ENCODE measurements around the gene IGFBP1.

Gene IGFBP1

DNA sequence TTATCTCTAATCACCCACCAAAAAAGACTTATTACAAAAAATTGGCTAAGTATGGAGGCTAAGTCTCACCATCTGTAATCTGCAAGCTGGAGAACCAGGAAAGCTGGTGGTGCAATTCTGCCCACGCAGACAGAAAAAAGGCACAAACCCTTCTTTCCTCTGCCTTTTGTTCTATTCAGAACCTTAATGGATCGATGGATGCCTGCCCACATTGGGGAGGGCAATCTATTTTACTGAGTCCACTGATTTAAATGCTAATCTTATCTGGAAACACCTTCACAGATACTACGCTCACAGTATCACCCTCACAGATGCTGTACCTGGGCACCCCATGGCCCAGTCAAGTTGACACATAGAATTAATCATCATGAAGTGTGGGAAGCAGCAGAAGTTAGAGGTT lies 22.6 kb downstream of the IGFBP1 start:
- DNase-seq: no peak

DNA sequence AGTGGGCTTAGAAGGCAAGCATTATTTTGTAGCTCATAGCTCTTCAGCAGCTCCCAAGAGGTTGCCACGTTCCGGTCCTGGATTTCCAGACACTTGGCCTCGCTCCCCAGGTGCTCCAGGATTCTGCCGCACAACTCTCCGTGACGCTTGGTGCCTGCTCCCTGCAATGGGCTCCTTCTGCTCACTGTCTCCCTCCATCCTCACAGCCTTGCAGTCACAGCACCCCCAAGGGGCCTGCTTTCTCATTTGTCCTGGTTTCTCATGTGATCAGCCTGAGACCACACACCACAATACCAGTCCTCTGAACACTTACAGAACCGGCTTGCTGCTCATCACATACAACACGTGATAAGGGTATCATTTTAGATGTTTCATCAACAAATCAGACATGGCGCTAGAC lies 23.0 kb downstream of the IGFBP1 start:
- no peak for DNase-seq

DNA sequence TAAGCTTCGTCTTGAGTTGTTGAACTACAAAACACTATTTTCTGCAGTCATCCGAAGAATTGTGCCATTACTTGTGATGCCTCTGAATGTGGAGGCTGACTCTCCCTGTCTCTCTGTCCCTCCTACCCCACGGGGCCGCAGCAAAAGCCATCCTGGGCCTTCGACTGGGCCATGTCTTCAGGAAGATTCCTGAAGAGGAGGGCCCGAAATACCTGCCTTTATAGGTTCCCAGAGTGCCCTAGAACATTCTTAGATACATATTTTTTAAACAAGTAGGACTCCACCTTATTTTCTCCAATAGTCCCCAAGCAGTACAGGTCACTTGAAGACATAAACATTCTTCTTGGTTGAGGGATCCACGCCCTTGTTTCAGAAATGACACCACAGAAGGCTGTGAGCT lies 24.7 kb downstream of the IGFBP1 start:
- DNase-seq: no peak

DNA sequence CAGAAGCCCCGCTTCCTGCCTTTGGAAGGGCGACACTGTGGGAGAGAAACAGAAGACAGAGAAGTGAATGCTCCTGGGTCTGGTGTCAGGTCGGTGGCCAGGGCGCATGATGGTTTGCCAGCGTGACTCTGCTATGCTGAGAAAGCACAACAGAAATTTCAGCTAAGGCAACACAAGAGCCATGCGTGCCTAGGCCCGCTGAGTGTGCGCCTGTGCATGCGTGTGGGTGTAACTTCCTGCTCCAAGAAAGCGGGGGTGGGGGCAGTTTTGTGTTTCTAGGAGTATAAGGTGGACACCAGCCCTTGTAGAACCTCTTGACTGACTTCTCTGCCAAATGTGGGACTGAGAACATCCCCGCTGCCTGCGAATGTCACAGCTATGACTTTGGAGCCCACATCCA lies 26.6 kb downstream of the IGFBP1 start:
- DNase-seq: no peak

DNA sequence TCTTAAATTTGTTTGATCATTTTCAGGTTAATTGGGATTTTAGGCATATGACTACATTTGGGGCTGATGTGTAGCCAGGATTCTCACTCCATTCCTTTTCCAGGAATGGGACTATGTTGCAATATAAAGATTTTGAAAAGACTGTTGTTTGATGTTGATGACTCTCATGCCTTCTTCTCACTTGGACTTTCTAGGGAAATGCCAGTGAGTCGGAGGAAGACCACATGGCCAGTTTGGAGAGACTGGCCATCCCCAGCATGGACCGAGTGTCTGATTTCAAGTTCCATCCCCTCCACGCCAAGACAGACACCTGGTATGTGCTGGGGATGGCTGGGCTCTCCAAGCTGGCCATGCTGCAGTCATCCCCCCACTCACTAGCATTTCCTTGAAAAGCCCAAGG lies 27.3 kb downstream of the IGFBP1 start:
- DNase-seq: no peak

DNA sequence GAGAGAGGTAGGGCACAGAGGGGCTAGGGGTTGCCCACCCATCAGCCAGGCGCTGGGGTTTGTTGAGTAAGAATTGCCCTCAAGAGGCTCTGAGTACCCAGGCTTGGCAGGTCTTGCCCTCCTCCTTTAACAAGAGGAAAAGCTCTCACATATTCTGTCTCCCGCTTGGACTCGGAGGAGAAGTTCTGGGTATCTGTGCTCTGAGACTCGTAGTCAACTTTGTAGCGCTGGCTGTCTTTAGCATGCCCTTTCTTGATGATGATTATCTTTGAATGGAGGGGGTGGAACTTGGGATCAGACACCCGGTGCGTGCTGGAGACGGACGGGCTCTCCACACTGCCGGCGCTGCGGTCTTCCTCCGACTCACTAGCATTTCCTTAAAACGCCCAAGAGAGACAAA lies 28.8 kb downstream of the IGFBP1 start:
- no peak for DNase-seq

DNA sequence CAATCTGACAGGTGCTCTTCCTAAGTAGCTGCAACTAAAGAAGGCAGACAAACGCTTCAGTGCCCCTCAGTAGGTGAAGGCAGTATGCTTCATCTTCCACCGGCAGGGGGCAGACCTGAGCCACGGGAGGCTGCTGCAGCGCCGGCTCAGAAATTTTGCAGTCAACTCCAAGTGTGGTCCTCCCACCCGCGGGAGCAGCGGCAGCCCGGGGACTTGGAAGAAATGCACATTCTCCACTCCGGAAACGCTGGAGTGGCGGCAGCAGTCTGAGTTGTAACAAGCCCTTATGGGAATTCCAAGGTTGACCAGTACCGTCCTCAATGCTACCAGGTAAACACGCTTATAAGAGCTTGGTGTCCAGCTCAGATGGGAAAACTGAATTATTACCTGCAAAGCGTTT lies 29.4 kb downstream of the IGFBP1 start:
- DNase-seq: peak; percentile 9

DNA sequence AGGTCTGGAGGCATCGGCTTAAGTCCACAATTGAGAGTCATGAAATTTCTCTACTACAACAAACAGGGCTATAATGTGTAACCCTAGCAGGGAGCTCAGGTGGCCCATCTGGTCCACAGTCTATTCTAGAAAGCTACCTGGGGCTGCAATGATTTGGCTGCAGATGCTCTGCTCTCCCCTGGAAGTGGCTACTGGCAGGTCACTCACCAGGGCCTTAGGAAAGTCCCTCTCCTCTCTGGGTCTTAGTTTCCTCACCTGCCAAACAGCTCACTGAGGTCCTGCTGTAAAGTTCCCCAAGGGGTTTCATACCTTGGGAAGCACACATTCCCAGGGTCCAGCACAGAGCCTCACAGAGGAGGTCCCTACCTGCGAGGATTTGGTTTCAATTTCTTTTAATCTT lies 30.3 kb downstream of the IGFBP1 start:
- DNase-seq: no peak

DNA sequence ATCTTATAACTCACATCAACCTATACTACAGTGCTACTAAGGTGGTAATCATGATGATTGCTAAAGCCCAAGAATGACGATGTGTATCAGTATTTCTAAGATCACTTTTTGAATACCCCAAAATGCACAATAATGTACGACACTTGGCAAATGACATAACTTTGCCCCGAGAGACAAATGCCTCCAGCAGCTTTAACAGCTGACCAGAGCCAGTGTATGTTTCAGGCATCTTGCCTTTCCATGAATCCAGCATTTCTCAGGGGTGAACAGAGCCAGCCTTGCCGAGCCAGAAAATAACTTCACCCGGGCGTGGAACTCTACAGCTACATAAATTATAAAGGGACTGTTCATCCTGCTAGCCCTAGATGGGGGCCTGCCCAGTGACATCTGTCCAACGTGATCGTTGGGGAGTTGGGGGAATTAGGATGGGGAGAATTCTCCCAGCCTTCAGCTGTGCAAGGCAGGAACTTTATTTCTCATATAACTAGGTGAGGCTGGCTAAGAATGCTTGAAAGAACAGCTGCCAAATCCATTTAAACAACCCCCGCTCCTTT lies 31.0 kb downstream of the IGFBP1 start:
- no peak for DNase-seq

DNA sequence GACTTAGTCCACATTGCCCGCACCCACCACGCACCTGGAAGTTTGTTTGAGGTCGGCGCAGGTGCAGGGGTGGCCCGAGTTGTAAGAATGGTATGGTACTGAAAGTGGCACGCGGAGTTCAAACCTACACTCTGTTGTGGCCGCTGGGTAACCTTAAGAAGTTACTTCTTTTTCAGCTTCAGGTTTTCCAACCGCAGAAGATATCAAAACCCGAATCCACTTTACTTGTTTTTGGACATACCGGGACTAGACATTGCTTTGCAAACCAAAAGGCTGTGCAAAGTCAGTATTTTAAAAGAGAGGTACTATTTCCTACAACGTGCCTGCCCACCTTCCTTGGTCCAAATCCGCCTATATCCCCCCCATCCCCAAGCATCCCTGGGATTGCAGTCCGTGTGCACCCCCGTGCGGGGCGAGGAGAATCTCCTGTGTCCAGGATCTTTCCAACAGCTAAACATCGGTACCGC lies 31.7 kb downstream of the IGFBP1 start:
- no peak for DNase-seq

DNA sequence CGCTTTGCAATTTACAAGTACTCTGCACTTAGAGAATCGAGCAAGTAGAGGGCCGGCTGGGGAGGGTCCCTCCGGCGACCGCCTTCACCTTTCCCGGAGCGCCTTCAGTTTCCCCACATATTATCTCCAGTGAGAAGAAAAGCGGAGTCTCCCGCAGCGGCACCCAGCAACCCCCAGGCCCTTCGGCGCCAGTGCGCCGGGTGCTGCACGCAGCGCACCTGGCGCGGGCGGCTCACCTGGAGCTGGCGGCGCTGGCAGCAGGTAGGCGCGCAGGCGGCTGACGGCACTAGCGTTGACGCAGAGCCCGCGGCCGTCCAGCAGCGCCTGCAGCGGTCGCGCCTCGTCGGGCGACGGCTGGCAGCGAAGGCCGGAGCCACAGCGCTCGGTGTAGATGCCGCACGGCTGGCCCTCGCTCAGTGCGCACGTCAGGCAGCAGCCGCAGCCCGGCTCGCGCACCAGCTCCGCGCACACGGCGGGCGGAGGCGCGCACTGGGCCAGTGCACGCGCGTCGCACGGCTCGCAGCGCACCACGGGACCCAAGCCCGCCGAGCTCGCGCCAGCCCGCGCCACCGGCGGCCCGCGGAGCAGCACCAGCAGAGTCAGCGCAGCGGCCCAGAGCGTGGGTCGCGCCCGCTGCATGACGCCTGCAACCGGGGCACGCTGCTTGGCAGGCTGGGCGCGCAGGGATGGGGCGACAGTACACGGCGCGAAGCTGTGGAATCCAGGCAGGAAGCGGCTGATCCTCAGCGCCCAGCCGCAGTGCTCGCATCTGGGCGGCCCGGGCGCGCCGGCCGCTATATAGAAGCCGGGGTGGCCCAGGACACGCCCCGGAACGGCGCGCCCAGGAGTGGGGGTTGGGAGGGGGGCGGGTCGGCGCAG lies 32.5 kb downstream of the IGFBP1 start, which contains the start of gene IGFBP3:
Gene IGFBP3 (minus strand): TSS at position 771 of the 879 bp plus-strand sequence. CDS start 132 bp downstream, at position 639.
- no peak for DNase-seq

DNA sequence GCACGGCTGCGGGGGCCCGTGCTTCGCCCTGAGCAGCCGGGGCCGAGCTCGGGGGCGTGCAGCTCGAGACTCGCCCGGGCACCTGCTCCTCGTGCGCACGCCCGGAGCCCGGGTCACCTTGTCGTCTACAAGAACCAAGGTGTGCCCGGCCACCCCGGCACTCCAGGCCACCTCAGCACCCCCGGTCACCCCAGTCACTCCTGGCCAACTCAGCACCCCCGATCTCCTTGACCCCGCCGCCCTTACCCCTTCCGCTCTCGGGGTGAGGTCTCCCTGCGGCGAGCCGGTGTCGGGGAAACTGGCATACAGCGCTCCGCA lies 33.1 kb downstream of the IGFBP1 start:
- DNase-seq: no peak

DNA sequence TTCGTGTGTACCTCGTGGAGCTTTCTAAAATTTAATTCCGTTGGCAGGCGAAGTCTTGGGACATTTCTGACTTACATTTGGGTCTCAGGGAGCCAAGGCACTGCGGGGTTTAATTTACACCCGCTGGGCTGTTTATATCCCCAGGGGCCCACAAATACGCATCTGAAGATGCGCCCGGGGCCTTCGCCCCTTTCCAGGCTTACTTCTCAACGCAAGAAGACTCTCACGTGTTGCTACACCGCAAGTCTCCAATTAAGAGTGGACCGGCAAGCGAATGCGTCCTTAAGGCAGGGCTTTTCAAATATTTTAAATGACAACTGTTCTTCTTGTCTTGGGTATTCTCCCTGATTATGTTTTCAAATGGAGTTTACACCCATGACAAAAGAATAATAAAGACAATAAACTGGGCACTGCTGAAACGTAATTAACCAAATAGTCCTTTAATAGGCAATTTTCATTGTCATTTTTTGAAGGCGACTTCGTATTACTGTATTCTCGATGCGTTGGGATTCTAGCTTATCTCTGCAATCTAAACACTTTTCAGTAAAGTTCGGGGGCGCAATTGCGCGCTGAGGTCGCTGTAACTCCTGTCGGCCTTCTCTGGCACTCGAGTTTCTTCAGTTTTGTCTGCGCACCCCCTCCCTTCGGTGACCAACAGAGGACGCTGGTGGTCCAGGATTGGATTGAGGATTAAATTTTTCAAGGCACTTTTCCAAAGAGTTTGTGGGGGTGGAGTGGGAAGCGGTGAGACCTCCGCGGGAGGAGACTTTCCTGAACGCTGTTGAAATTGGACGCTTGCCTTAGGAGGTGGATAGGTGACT lies 33.6 kb downstream of the IGFBP1 start:
- DNase-seq: no peak

DNA sequence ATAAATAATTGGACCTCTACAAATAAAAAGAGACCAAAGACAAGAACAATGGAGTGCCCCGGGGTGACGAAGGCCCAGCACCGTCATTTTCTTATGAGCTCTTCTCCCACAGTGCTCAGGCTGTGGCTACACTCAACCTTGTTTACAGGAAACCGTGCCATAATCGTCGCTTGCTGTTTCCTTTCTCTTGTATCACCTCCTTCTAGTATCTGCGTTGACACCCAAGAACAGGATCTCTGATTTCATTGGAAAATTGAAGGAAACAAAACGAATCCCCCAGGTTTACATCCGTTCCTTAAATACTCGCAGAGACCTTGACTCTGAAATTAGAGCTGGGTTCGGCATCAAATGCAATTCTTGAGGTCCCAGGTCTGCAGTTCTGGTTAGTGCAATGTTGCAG lies 34.5 kb downstream of the IGFBP1 start:
- no peak for DNase-seq

DNA sequence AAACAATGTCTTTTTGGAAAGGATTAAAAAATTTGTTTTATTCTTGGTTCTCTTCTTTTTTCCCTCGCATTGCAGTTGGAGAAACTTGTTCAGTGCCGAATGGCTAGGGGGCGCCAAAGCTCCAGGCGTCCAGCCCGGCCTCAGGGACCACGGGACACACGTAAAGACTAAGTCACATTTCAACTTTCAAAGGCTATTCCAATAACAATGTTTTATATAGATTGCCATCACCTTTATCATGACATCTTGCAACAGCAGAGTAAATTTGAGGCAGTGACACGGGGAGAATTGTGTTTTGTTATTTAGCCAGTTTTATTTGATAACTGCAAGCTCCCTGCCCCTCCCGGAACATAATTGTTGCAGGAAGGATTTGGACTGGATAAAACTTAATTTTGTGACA lies 35.0 kb downstream of the IGFBP1 start:
- DNase-seq: peak; percentile 17

DNA sequence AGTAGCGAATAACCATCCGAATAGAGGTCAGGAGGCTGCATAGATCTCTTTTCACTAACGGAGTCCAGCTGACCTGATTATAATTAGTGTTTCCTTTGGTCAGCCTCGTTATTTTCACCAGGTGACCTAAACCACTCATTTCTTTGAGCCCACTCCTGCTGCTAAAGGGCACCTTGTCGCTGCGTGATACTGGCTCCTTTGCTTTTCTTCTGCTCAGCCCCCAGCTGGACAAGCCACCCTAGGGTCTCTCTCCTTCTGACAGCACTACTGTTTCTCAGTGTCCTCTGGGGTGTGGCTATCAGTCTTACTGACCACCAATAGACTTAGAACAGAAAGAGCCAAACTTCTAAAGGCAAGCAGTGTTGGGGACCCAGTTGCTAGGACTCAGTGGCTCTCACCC lies 35.5 kb downstream of the IGFBP1 start:
- no peak for DNase-seq

DNA sequence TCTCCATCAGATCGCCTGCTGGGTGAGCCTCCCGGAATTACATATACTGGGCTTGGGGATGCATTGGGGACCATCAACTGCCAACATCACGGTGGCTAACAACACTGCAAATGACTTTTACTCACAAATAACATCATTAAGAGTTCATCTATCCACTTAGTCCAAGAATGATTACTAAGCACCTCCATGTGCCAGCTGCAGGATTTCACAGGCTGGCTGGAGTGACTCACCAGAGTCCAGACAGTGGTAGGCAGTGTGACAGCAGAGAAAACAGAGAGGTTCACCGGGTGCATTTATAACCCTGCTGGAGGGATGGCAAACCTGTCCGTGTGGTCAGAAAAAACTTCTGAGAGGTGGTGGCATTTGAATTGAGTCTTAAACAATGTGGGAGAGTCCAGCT lies 36.0 kb downstream of the IGFBP1 start:
- no peak for DNase-seq

DNA sequence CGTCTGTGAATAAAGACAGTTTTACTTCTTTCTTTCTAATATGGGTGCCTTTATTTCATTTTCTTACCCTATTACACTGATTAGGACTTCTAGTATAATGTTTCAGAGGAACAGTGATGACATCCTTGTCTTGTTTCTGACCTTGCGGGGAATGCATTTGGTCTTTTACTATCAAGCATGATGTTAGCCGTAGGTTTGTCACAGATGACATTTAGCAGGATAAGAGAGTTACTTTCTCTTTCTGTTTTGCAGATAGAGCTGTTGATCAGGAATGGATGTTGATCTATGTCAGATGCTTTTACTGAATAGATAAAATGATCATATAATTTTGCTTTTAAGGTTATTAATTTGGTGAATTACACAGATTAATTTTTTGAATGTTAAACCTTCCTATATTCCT lies 39.4 kb downstream of the IGFBP1 start:
- DNase-seq: no peak

DNA sequence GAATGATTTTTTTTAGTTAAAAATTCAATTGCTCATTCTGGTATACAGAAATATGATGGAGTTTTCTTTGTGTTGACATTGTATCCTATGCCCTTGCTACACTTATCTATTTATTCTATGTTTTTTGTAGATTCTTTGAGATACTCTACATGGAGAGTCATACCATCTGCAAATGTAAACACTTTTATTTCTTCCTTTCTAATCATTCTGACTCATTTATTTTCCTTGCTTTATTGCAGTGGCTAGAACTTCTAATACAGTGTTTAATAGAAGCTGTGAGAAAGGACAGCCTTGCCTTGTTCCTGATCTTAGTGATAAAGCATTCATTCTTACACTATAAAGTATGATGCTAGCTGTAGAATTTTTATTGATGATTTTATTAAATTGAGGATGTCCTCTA lies 42.7 kb downstream of the IGFBP1 start:
- no peak for DNase-seq

DNA sequence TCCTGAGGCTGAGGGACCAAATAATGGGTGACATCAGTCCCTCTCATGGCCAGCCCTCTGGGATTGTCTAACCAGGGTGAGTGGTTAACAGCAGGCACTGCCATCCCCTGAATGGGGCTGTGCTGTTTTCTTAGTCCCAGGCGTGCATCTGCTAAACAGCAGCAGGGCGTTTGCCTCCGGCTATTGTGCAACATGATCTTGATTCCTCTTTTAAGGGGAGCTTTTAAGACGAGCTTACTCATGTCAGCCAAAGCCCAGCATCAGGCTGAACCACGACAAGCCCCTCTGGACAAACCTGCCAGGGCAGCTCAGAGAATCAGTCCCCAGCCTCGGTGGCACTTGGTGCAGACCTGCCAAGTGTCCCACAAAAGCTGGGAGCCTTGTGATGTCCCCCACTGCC lies 49.0 kb downstream of the IGFBP1 start:
- no peak for DNase-seq

DNA sequence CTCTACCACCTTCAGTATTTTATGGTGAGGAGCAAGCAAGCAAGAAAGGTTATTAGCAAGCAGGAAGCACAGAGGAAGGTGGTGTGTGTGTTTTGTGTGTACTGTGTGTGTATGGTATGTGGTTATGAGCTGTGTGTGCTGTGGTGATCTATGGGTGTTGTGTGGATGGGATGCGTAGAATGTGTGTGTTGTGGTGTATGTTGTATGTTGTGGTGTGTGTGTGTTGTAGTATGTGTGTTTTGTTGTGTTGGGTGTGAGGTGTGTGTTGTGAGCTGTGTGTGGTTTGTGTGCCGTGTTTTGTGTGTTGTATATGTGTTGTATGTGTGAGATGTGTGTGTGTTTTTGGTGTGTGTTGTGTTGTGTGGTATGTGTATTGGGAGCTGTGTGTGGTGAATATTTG lies 49.6 kb downstream of the IGFBP1 start:
- DNase-seq: no peak

DNA sequence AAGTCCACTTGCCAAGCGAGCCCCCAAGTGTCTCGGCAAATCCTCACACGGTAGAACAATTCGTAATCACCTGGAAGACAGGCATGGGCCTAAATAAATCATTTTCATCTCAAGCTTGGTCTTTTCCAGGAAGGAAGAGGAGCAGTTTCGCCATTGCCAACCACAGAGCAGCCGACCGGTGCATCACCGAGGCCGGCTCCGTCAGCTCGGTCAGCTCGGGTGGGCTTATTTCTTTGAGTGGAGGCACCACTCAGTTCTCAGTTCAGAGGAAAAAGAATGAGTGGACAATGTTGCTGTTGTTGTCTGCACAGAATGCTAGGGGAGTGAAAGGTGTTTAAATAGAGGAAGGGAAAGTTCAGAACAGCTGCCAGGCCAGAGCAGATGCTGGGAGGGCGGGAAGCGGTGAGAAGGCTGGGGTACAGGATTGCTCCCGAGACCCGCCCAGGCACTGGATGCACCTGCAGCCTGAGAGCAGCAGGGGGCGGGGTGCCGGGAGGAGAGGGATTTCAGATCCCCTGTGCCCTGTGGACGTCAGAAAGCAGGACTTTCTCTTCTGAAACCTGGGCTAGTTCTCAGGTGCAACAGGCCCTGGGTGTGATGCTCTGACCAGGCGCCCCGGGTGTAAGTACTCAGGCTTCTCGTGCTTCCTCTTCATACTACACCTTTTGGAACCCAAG lies 50.5 kb downstream of the IGFBP1 start:
- DNase-seq: no peak

DNA sequence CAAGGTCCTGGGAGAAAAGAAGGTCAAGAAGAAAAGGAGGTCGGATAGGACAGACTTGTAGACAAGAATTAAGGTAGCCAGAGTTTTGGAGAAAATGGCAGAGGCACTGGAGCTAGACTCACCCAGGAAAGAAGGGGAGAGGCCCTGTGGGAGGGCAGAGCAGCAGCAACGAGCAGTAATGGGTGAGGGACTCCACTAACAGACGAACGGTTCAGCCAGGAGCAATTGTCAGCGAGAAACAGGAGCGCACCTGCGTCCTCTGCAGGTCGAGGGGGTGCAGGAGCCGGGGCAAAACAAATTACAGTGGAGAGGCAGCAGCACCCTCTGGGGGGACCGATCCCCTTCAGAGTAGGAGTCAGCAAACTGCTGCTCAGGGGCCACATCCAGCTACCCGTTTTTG lies 51.3 kb downstream of the IGFBP1 start:
- no peak for DNase-seq
